Endothelial cell of umbilical vein (primary cell): ENCODE results near the gene GNB5. TPM values are rescaled to one million over a fixed set of nuclear protein-coding genes. Genes with fewer than 3 reads are reported as not detected.

Experiments used
- BruUV-seq: library from RNA; stranded (reverse); fragments of 400-500 nt; replicated peaks from 2 replicates; lab custom pipeline; 2021; lab: Mats Ljungman, UMichigan
- CTCF ChIA-PET: fragments of 300-600, 350-600 bp; sonication (Branson Sonifier 250); formaldehyde crosslinking; loops from one replicate; lab custom pipeline; 2021; ENCODE audit warnings: antibody characterized with exemption, inconsistent platforms; lab: Charles Lee
- POLR2A ChIA-PET: fragments of 300-600, 350-600 bp; sonication (Branson Sonifier 250); formaldehyde crosslinking; loops from one replicate; lab custom pipeline; 2021; ENCODE audit warnings: antibody characterized with exemption, inconsistent platforms; lab: Charles Lee
- DNase-seq: peaks from one replicate; pipeline ENCODE4 v3.0.0-alpha.2; 2011; ENCODE audit warnings: low read depth, low spot score
- FAIRE-seq: peaks from 2 replicates; lab custom pipeline; 2011; peaks lifted over from hg19 to GRCh38; lab: Jason Lieb, UNC
- H2AFZ ChIP-seq: 2 replicates; pipeline ENCODE4 v1.6.0; 2012; ENCODE audit warnings: low read depth, low read length, control low read depth, inconsistent platforms
- H3K27ac ChIP-seq: 2 replicates; pipeline ENCODE4 v1.5.1; 2011; ENCODE audit warnings: low read depth, mild to moderate bottlenecking, control low read depth, low read length, moderate library complexity; ENCODE audit not compliant: insufficient read depth
- H3K27me3 ChIP-seq, 2 experiments: 2 replicates each; pipeline versions ENCODE4 v1.6.0 to v1.6.1; 2011; ENCODE audit warnings: low read length in 2 of 2, mixed read lengths in 1 of 2; ENCODE audit not compliant: control insufficient read depth in 2 of 2, insufficient read depth in 2 of 2
- H3K36me3 ChIP-seq, 2 experiments: 2 replicates in 1 of 2; 3 replicates in 1 of 2; pipeline ENCODE4 v1.5.1; 2011; ENCODE audit warnings: low read length in 2 of 2, mild to moderate bottlenecking in 1 of 2, moderate library complexity in 1 of 2; ENCODE audit not compliant: control insufficient read depth in 2 of 2, insufficient read depth in 2 of 2; ENCODE audit errors: extremely low read depth in 1 of 2
- H3K4me1 ChIP-seq: 3 replicates; pipeline ENCODE4 v1.5.1; 2011; ENCODE audit warnings: mild to moderate bottlenecking, low read length; ENCODE audit not compliant: control insufficient read depth, insufficient read depth; ENCODE audit errors: extremely low read depth
- H3K4me2 ChIP-seq: 2 replicates; pipeline ENCODE4 v1.6.1; 2011; ENCODE audit warnings: low read length, control low read depth, mixed read lengths; ENCODE audit not compliant: insufficient read depth
- H3K4me3 ChIP-seq, 3 experiments: fragments of 200-600 bp in 1 of 3; sonication (generic), shearing (Covaris generic) in 1 of 3; replicated peaks in 1 of 3; 2 replicates each; pipeline ENCODE4 v1.5.1; 2011 to 2016; ENCODE audit warnings: control low read depth in 3 of 3, low read length in 3 of 3, mild to moderate bottlenecking in 2 of 3, inconsistent platforms in 1 of 3, low read depth in 1 of 3, moderate library complexity in 1 of 3; ENCODE audit not compliant: insufficient read depth in 1 of 3
- H3K79me2 ChIP-seq: 2 replicates; pipeline ENCODE4 v1.6.0; 2012; ENCODE audit warnings: low read length, inconsistent platforms; ENCODE audit not compliant: control insufficient read depth, insufficient read depth
- H3K9ac ChIP-seq: replicated peaks from 2 replicates; pipeline ENCODE3; 2011; ENCODE audit warnings: low read length, control low read depth; ENCODE audit not compliant: insufficient read depth; ENCODE audit errors: extremely low read depth
- H3K9me1 ChIP-seq: replicated peaks from 3 replicates; pipeline ENCODE4 v1.6.0; 2011; ENCODE audit warnings: mild to moderate bottlenecking, low read length; ENCODE audit not compliant: control insufficient read depth, insufficient read depth; ENCODE audit errors: extremely low read depth
- H3K9me3 ChIP-seq: replicated peaks from 2 replicates; pipeline ENCODE4 v1.5.1; 2012; ENCODE audit warnings: low read length, inconsistent platforms; ENCODE audit not compliant: control insufficient read depth, insufficient read depth
- H4K20me1 ChIP-seq: replicated peaks from 2 replicates; pipeline ENCODE3; 2011; ENCODE audit warnings: mild to moderate bottlenecking, low read length; ENCODE audit not compliant: control insufficient read depth, insufficient read depth; ENCODE audit errors: extremely low read depth
- EZH2 ChIP-seq: IDR thresholded peaks from 2 replicates; pipeline ENCODE4 v1.6.1; 2012; ENCODE audit warnings: borderline replicate concordance, low read depth, mild to moderate bottlenecking, moderate library complexity, low read length, inconsistent platforms; ENCODE audit not compliant: severe bottlenecking
- FOS ChIP-seq: IDR thresholded peaks from 2 replicates; pipeline ENCODE4 v1.6.1; 2011; ENCODE audit warnings: mild to moderate bottlenecking, low read length, moderate library complexity, borderline replicate concordance; ENCODE audit not compliant: insufficient read depth
- GATA2 ChIP-seq: IDR thresholded peaks from 2 replicates; pipeline ENCODE4 v1.7.0; 2011; ENCODE audit warnings: low read depth, mild to moderate bottlenecking, moderate library complexity, mixed read lengths, low read length; ENCODE audit not compliant: insufficient read length, insufficient read depth
- JUN ChIP-seq: IDR thresholded peaks from 2 replicates; pipeline ENCODE4 v1.6.1; 2011; ENCODE audit warnings: borderline replicate concordance, low read depth; ENCODE audit not compliant: insufficient read length, insufficient read depth
- MYC ChIP-seq: IDR thresholded peaks from one replicate; pipeline ENCODE4 v1.6.1; 2011; ENCODE audit warnings: mild to moderate bottlenecking, low read depth, low read length
- POLR2A ChIP-seq: IDR thresholded peaks from 2 replicates; pipeline ENCODE4 v1.6.1; 2012; ENCODE audit warnings: low read depth, mild to moderate bottlenecking, control low read depth, low read length
- POLR2AphosphoS5 ChIP-seq: IDR thresholded peaks from 2 replicates; pipeline ENCODE4 v1.6.1; 2012; ENCODE audit warnings: low read depth, mild to moderate bottlenecking, control low read depth, low read length, moderate library complexity; ENCODE audit not compliant: insufficient read depth
- dilution Hi-C: fragments of 300-500 bp; cut with MboI; formaldehyde crosslinking; loops from one replicate; pipeline ENCODE4 v1.15.0; 2019; ENCODE audit warnings: low sequenced_read_pairs; ENCODE audit not compliant: extremely low pct_ligation_motif_present
- intact Hi-C: fragments of 100-400 bp; cut with micrococcal nuclease; formaldehyde crosslinking; loops from one replicate; pipeline ENCODE4 v1.10.0; 2022
- polyA plus RNA-seq, 4 experiments: library from polyadenylated mRNA; depleted of rRNA in 3 of 4; stranded (reverse) in 3 of 4; unstranded in 1 of 4; fragments of >200 nt; gene quantifications; 2 replicates each; pipeline versions ENCODE4 v1.2.1 to v1.2.3, GENCODE V29; 2011 to 2012; ENCODE audit warnings: missing spikeins in 1 of 4
- total RNA-seq: library from RNA; stranded (reverse); gene quantifications from 2 replicates; pipeline ENCODE4 v1.2.3, GENCODE V29; 2021
- TF ChIP-seq, protein P1 (sequence below): IDR thresholded peaks from 2 replicates; pipeline ENCODE4 v1.6.1; 2011; ENCODE audit not compliant: insufficient read depth, insufficient read length
- TF ChIP-seq, protein P2 (sequence below), 2 donors: IDR thresholded peaks; 1 replicate in 1 of 2; 2 replicates in 1 of 2; pipeline ENCODE4 v1.5.1; 2011; ENCODE audit warnings: low read length in 2 of 2, mild to moderate bottlenecking in 2 of 2, moderate library complexity in 2 of 2, control low read depth in 1 of 2, inconsistent platforms in 1 of 2, low read depth in 1 of 2; ENCODE audit not compliant: insufficient read depth in 1 of 2; ENCODE audit errors: extremely low read depth in 1 of 2

Gene GNB5
- total and polyA plus RNA-seq, 2 donors (not counting 3 experiments of a cell fraction or from before 2014, with no cell fraction given) = 15.6 to 16.8 TPM

DNA sequence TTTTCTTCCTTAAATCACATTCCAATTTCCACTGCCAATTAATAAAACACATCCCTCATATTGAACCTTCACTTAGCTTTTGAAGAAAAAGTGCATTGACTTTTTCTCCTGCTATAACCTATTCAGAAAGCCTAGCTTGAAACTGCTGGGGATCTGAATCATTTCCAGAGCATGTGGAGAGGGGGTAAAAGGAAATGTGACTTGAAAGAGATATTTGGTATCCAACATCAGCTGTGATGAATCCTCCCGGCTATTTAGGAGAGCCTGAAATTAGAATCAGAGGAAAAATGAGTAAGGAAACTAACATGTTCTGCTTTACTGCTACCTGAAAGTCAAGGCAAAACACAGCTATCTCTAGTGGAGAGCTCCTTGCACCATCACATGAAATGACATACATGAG lies 2.6 kb upstream of the GNB5 start:
- Histone ChIP-seq H2AFZ (no peak overlapping the region), H4K20me1 (no peaks in the 10 kb centered on the region), H3K79me2 (no peaks in the 10 kb centered on the region), H3K9me1 (no peaks in the 10 kb centered on the region), H3K27ac (no peak overlapping the region), H3K4me3 (no peak overlapping the region), H3K4me2 (no peak overlapping the region), H3K9me3 (no peaks in the 10 kb centered on the region), H3K4me1 (no peaks in the 10 kb centered on the region), H3K27me3 (peaks cover 0 to 2% of the 10 kb centered on the region in 2 experiments), H3K36me3 (no peaks in the 10 kb centered on the region), H3K9ac (no peak overlapping the region)
- TF ChIP-seq FOS (no peak), POLR2AphosphoS5 (no peak), POLR2A (no peak), JUN (no peak), MYC (no peak), GATA2 (no peak), EZH2 (no peak)
- TF ChIP-seq, protein P1, sequence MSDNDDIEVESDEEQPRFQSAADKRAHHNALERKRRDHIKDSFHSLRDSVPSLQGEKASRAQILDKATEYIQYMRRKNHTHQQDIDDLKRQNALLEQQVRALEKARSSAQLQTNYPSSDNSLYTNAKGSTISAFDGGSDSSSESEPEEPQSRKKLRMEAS = no peak
- TF ChIP-seq, protein P2, sequence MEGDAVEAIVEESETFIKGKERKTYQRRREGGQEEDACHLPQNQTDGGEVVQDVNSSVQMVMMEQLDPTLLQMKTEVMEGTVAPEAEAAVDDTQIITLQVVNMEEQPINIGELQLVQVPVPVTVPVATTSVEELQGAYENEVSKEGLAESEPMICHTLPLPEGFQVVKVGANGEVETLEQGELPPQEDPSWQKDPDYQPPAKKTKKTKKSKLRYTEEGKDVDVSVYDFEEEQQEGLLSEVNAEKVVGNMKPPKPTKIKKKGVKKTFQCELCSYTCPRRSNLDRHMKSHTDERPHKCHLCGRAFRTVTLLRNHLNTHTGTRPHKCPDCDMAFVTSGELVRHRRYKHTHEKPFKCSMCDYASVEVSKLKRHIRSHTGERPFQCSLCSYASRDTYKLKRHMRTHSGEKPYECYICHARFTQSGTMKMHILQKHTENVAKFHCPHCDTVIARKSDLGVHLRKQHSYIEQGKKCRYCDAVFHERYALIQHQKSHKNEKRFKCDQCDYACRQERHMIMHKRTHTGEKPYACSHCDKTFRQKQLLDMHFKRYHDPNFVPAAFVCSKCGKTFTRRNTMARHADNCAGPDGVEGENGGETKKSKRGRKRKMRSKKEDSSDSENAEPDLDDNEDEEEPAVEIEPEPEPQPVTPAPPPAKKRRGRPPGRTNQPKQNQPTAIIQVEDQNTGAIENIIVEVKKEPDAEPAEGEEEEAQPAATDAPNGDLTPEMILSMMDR (IDR thresholded peaks at IDR 0.05; ENCODE audit: extremely low read depth in 1 of 2, insufficient read depth in 1 of 2, low read depth in 1 of 2, low read length in 2 of 2) = no peak
- dilution Hi-C loops (no loop called here), intact Hi-C loops (no loop called here)
- no peak for DNase-seq
- BruUV-seq = no TSS peak
- POLR2A ChIA-PET = interaction anchor here (0.6 kb wide), 1 partner anchor 221 kb away, joined by 3 read pairs; no protein-coding TSS in a partner anchor
- CTCF ChIA-PET = interaction anchor here (0.5 to 1.9 kb wide), 7 partner anchors 9 to 104 kb away, joined by 3 to 11 read pairs (median 4); no protein-coding TSS in a partner anchor
- no peak for FAIRE-seq
